ENCODE results near the gene TGFBR2.

The TGFBR2 gene

DNA sequence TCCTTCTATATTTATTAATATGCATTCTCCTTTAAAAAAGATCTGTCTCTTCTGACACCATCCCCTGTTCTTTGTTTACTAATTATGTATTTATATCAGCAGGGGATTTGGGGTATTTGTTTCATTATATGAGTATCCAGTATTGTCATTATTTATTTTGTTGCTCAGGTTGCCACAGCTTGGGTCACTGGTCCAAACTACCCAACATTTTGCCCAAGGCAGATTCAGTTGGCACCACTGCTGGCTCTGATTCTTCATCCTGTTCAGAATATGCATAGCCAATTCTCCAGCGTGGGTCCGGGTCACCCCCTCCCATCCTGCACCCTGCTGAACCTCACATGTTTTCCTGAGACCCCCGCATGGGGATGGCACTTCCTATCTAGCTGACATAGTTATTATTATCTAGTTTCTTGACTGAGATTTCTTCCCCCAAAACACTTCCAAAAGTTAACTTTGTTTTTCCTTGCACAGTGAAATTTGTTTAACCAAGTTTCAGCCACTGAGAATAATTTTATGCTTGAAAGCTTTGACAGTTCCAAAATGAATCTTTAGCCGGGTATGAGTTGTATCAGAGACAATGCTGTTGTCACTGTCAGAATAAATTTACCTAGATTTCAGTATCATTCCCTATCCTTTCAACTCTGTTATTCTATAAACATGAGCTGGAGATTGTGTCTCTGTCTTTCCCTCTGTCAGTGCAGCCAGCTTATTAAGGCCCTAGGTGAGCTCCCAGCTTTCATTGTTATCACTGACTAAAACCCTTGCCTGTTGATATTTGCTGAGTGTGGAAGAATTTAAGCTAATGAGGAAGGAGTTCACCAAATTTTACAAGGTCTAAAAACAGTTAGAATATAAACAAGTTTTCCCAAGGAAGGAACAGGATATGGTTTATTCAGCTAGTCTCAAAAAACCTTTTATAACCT is 70.3 kb downstream of the TGFBR2 start:
- DNase-seq, result no peak

DNA sequence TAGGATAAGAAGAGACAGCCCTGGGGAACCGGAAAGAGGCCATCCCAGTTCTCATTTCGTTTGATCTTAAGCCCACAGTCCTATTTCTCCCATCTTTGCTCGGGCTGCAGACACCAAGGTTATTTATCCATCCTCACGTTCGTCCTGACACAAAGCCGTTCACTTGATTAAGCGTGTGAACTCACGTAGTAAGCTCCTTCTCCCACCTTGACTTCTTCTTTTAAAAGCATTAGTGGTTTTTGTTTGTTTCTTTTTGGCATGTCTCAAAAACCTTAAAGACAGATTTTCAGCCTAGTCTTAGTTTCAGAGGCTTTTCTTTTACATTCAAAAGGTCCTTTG is 70.9 kb downstream of the TGFBR2 start:
- DNase-seq, result no peak

DNA sequence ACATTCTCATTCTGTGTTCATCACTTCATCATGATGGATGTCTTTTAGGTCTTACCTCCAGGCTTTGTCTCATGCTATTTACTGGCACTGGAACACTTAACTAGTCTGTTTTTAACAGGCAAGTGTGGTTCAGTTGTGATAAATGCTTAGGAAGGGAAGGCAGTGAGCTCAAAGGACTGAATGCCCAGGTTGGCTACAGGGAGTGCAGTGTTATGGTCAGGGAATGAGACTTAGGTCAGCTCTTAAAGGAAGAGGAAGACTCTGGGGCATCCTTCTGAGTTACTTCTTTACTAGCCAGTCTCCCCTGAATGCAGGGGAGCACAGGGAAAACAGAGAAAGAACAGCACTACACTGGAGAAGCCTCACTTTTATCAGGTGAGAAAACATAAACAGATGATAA is 72.6 kb downstream of the TGFBR2 start:
- DNase-seq, result no peak

DNA sequence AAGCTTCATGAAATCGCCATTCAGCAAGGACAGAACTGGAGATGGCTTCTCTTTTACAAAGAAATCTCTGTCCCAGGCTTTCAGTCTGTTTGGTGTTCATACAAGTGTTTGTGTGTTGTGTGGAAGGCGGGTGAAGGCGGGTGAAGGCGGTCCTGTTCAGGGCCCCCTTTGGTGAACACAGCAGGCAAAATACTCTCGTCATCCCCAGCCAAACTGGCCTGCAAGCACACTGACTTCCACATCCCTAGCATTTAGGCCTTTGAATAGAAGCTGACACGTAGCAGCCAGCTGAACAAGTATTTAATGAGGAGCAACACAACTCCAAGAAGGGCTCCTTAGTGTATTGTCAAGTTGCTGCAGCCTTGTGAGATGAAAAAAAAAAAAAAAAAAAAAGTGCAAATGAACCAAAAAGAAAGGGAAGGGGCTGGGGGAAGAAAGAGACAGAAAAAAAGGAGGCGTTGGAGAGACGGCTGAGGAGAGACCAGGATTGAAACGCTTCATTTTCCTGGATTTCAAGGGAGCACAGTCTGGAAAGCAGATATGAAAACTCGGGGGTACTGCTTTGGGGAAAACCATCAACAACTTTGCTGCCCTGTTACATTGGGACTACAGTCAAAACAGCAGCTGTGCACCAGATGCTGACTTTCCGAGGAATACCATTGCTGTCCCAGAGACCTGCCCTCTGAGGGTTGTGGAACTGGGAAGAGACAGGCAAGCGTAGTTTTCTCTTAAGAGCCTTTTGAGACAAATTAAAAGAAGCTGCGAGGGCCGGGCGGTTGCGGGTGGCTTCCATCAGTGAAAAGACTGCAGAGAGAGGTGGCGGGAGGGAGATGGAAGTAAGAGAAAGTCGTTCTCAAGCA is 74.6 kb downstream of the TGFBR2 start:
- DNase-seq, result no peak

DNA sequence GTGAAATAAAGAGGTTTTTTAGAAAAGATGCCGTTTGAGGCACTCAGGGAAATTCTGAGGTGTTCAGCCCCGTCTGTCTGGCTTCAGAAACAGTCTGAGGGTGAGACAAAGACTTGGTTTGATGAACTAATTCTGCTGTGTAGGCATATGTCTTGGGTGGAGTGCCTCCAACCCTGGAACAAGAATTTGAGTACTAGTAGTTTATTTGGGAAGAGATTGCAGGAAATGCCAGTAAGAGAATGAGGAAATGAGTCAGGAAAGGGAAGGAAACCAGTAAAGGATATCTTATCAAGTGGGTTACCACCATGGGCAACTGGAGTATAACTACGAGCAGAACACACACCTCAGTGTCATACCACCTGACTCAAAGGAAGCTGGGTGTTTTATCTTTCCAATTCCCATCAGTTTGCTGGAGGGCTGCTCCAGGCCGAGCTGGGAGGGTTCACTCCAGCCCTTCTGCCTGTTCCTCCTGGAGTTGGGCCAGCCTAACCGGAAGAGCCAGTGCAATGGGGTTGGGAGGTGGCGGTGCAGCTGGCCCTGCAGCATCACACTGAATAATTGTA is 75.3 kb downstream of the TGFBR2 start:
- no peak for DNase-seq

DNA sequence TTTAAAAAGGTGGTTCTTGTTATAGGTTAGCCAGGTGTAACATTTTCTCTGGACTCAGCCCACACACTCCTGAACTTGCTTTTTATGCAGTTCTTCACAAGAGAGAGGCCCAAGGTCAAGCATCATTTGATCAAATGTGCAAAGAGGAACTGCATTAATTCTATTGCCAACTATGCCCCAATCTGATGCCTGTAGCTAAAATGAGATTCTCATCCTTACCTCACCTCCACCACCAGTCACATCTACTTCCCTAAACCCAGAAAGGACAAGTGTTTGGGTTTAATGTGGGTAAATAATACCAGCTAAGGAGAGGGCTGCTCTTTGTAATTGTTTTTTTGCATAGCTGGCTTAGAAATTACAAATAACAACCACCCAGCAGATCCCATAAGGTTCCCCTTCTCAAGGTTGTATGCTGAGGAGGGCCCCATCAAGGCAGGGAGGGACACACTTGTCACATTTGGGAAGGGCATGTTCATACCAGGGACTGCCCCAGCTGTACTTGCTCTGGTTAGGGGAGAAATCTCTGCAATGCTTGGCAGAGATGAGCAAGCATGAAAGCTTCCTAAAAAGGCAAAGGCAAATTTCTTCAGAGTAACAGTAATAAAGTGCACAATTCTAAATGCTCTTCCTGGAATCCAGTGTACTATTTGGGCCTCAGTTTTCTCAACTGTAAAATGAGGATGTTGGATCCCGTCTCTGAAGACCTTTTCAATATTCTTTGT is 76.2 kb downstream of the TGFBR2 start:
- no peak for DNase-seq

DNA sequence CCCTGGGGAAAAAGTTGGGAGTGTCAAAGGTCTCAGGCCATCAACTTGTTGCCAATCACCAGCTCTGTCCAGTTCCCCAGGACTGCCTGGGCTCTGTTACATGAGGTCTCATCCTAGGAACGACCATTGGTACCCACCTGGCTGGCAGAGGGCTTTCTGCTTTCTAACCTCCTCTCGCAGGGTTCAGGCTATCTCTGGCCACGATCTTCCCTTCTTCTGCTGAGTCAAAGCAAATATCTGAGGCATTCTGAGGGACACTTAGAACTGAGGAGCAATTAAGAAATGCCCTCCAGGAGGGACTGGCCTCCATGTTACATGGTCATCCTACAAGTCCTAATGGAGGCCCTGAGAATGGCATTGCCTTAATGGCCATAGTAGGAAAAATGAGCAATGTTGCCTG is 77.4 kb downstream of the TGFBR2 start:
- DNase-seq, result no peak

DNA sequence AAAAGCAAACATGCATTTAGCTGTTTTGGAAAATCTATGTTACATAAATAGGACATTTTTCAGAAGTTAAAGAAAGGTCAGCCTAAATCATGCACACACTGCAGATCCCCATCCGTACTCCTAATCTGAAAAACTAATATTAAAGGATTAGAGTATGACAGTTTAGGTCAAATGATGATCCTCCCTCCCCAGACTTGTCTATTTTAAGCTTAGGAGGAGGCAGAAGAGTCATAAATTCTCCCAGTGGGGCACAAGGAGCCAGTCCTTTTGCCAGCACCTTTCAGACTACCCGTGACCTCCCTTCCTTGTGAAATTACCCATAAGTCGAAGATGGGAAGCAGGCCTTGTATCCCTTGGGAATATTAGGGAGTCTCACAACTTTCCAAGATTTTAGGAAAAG is 78.0 kb downstream of the TGFBR2 start:
- no peak for DNase-seq

DNA sequence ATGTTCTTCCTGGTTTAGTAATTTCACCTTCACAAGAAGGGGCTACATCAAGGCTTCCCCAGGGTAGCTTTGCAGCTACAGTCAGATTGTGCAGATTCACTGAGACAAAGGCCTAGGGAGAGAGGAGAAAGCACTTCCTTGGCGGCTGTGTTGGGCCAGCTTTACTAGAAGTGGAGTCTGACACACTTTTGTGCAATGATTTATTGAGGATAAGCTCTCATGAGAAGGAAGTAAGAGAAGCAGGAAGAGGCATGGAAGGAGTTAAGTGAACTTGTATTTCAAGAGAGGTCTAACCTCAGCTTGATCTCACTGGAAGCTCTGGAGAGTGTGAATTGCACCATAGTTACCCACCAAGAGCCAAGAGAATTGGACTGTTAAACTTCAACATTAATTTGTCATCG is 78.9 kb downstream of the TGFBR2 start:
- DNase-seq, result no peak

DNA sequence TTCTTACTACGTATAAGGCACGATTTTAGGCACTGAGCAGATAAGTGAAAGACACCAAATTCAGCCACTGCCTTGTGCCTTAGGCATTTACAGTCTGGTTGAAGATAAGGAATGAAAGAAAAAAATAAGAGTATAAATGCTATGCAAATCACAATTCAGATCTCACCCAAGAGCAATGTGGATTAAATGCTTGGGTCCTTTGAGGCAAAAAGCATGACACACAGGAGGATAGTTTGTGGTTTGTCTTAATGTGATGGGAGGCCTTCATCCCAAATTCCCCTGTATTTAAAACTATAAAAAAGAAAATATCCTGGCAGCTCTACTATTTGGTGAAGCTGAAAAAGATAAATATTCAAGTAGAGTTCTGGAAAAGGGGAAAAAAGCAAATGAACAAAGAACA is 79.8 kb downstream of the TGFBR2 start:
- DNase-seq, result no peak

DNA sequence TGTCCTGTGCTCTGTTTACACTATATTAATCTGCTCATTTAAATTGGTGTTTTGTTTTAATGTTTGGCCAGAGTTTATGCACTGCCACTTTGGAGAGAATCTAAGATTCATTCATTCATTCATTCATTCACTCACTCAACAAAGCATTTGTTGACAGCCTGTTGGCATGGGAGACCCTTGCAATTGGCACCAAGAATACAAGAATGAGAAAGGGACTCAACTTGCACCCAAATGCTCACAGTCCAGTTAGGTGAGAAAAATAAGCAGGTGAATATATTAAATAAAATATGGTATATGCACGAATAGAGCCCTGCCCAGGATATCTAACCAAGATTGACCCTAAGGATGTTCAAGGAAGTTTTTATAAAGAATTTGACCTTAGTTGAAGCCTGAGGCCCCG is 80.4 kb downstream of the TGFBR2 start:
- no peak for DNase-seq

DNA sequence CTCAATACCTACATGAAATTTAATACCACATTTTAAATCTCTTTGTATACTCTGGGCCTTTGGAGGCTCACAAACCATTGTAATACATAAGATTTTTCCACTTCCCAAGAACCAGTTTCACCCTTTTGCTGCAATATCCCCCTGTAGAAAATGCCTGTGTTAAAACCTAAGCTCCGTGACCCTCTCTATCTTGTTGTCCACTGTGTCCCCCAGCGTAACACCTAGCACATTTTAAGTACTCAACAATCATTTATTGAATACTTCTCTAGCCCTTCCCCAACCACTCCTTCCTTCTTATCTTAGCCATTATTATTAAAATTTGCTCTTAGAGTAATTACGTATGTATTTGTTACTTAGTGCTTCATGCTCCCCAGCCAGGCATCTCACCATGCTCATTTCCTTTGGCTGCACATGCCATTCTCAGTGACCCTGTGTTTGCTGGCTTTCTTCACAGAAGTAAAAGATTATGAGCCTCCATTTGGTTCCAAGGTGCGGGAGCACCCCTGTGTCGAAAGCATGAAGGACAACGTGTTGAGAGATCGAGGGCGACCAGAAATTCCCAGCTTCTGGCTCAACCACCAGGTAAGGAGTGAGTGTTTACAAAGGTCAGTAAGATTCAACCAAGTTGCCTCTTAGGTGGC is 81.6 kb downstream of the TGFBR2 start:
- no peak for DNase-seq

DNA sequence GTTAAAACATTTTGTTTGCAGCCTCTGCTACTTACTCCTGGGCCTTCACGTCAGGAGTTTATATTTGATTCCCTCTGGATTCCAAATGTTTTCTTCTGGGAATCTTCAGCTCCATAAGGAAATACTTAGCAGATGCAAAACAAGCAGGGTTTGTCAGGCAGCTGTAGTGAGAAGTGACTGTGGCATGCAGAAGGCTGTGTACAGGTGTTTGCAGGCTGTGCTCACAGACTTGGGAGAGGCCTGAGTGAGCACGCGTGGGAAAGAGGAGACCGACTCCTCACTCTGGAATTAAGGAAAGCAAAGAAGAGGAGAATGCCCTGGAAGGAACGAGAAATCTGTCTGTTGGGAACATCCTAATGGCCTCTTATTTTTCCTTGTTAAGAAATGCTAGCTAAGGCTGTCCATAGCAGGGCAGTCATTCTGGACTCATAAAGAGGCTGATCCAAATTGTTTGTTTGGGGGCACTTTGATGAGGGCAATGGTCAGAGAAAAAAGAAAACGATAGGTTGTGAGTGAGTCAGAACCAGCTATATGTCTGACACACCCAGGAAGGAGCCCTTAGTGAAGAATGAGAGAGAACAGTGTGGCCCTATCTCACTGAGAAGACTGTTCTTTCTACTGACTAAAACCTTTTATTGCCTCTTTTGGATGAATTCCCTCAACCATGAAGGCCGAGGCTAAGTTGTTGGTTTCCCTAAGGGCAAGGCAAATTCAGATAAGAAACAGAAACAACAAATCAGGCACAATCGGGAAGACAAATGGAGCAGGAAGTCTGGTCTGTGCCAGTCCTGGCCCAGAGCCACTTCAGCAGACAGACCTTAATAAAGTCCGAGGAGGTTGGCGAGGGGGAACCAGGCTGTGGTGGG is 82.6 kb downstream of the TGFBR2 start:
- no peak for DNase-seq

DNA sequence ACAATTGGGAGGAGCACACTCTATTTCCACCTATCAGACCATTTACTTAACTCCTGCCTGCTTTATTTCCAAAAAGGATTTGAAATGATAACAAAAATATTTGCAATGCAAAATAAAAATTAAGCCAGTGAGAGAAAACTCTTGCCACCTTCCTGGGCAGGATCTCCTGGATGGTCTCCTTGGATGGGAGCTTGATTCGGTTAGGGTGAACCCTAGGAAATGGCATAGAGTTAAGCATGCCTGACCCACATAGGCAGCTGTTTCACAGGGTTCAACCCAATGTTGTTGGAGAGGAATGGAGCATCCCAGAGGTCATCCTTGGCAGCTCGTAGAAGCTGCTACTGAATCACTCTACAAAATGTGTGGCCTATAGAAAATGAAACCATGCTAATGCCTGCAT is 83.8 kb downstream of the TGFBR2 start:
- DNase-seq, result no peak

DNA sequence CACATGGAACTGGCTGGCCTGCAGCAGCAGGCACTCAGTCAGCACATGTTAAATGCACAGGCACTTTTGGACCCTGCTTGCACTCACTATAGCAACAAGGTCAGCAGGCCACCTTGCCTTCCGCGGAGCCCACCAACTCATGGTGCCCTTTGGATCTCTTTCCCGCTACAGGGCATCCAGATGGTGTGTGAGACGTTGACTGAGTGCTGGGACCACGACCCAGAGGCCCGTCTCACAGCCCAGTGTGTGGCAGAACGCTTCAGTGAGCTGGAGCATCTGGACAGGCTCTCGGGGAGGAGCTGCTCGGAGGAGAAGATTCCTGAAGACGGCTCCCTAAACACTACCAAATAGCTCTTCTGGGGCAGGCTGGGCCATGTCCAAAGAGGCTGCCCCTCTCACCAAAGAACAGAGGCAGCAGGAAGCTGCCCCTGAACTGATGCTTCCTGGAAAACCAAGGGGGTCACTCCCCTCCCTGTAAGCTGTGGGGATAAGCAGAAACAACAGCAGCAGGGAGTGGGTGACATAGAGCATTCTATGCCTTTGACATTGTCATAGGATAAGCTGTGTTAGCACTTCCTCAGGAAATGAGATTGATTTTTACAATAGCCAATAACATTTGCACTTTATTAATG is 85.0 kb downstream of the TGFBR2 start:
- DNase-seq, result no peak

DNA sequence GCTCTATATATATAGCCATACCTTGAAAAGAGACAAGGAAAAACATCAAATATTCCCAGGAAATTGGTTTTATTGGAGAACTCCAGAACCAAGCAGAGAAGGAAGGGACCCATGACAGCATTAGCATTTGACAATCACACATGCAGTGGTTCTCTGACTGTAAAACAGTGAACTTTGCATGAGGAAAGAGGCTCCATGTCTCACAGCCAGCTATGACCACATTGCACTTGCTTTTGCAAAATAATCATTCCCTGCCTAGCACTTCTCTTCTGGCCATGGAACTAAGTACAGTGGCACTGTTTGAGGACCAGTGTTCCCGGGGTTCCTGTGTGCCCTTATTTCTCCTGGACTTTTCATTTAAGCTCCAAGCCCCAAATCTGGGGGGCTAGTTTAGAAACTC is 85.5 kb downstream of the TGFBR2 start:
- DNase-seq, result no peak

DNA sequence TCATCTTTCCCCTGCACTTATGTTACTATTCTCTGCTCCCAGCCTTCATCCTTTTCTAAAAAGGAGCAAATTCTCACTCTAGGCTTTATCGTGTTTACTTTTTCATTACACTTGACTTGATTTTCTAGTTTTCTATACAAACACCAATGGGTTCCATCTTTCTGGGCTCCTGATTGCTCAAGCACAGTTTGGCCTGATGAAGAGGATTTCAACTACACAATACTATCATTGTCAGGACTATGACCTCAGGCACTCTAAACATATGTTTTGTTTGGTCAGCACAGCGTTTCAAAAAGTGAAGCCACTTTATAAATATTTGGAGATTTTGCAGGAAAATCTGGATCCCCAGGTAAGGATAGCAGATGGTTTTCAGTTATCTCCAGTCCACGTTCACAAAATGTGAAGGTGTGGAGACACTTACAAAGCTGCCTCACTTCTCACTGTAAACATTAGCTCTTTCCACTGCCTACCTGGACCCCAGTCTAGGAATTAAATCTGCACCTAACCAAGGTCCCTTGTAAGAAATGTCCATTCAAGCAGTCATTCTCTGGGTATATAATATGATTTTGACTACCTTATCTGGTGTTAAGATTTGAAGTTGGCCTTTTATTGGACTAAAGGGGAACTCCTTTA is 86.2 kb downstream of the TGFBR2 start:
- no peak for DNase-seq

DNA sequence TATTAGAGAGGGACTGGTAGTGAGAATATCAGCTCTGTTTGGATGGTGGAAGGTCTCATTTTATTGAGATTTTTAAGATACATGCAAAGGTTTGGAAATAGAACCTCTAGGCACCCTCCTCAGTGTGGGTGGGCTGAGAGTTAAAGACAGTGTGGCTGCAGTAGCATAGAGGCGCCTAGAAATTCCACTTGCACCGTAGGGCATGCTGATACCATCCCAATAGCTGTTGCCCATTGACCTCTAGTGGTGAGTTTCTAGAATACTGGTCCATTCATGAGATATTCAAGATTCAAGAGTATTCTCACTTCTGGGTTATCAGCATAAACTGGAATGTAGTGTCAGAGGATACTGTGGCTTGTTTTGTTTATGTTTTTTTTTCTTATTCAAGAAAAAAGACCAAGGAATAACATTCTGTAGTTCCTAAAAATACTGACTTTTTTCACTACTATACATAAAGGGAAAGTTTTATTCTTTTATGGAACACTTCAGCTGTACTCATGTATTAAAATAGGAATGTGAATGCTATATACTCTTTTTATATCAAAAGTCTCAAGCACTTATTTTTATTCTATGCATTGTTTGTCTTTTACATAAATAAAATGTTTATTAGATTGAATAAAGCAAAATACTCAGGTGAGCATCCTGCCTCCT is 87.2 kb downstream of the TGFBR2 start:
- no peak for DNase-seq

DNA sequence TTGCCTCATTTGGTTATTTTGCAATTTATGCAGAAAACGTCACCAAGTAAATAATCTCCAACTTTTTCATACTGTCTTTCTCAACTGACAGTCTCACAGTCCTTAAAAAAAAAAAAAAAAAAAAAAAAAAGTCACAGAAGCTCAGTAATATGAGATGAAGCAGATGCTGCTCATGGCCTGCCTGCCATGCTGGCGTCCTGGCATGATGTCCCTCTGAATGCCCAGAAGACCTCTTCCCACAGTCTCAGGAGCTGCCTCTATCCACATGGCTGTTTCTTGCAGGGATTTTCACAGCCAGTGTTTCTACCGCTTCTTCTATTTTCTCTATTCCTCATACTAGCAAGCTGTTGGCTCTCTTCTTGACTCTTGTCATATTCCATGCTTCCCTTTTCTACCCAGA is 87.7 kb downstream of the TGFBR2 start:
- DNase-seq, result no peak

DNA sequence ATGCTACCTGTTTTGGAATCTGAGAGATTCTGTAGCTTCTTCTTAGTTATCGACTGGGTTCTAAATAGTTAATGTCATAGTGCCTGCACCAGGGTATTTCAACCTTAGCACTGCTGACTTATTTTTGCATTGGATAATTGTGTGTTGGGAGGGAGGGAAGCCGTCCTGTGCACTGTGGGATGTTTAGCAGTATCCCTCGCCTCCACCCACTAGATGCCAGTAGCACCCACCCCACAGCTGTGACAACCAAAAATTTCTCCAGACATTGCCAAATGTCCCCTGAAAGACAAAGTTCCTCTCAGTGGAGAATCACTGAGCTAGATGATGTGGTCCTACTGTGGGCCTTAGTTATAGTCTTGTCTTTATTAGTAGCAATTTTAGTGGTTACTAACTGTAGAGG is 88.3 kb downstream of the TGFBR2 start:
- no peak for DNase-seq

All from activated gamma-delta T cell (primary cell).